ENCODE data around the gene IL3RA.
A peak's percentile ranks its signal among the peaks of the same experiment; 100 is the strongest.
"Not testable (repeated sequence)": the region's sequence is repeated elsewhere in the genome, so short reads cannot be mapped to it uniquely, and the experiment has no call there.

Gene IL3RA

DNA sequence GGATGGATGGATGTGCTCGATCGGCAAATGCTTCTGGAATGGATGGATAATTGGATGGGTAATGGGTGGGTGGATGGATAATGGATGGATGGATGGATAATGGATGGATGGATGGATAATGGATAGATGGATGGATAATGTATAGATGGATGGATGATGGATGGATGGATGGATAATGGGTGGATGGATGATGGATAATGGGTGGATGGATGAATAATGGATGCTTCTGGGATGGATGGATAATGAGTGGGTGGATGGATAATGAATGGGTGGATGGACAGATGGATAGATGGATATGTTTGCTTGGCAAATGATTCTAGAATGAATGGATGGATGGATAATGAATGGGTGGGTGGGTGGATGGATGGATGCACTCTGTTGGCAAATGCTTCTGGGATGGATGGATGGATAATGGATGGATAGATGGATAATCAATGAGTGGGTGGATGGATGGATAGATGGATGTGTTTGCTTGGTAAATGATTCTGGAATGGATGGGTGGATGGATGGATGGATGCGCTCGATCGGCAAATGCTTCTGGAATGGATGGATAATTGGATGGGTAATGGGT lies 59.1 kb downstream of the IL3RA start:
- H3K9ac ChIP-seq = no peak overlapping the region

DNA sequence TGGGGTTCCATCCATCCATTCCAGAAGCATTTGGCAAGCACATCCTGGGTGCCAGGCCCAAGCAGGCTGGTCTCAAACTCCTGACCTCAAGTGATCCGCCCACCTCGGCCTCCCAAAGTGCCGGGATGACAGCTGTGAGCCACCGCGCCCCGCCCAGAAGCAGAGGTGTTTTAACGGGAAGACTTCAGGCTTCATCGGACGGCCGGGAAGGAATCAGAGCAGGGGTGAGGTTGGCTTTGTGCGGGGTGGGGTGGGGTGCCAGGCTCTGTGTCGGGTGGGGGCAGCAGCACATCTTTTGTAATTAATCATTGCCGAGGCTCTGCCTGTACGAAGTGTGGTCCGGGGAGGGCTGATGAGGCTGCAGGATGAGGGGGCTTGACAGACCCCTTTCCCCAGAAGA lies 60.4 kb downstream of the IL3RA start:
- Histone ChIP-seq H3K9ac (0 out of 2 replicates have a peak overlapping the region, but pooled peaks have one; percentile 58), H3K27me3 (no peaks in the 10 kb centered on the region), H3K4me3 (no peak overlapping the region), H3K36me3 (peaks cover 72% of the 10 kb centered on the region), H3K4me2 (peak overlapping the region; percentile 45; the same call in 1 of the 2 replicates), H4K20me1 (peaks cover 16% of the 10 kb centered on the region; the same call in 1 of the 2 replicates), H3K27ac (no peak overlapping the region), H3K4me1 (peaks cover 39% of the 10 kb centered on the region), H3K9me3 (no peaks in the 10 kb centered on the region)
- no peak for TF ChIP-seq Cebpa-rat (IDR thresholded peaks at IDR 0.05)

More for the DNA sequence above, 59.1 kb downstream of the IL3RA start:
- no peak for TF ChIP-seq Cebpa-rat (IDR thresholded peaks at IDR 0.05)
- Histone ChIP-seq H3K27me3 (no peaks in the 10 kb centered on the region), H3K4me2 (peak overlapping the region; percentile 45), H3K27ac (no peak overlapping the region), H3K9me3 (no peaks in the 10 kb centered on the region), H3K4me3 (no peak overlapping the region), H3K36me3 (peaks cover 66% of the 10 kb centered on the region), H3K4me1 (peaks cover 43% of the 10 kb centered on the region), H4K20me1 (peaks cover 21% of the 10 kb centered on the region)

DNA sequence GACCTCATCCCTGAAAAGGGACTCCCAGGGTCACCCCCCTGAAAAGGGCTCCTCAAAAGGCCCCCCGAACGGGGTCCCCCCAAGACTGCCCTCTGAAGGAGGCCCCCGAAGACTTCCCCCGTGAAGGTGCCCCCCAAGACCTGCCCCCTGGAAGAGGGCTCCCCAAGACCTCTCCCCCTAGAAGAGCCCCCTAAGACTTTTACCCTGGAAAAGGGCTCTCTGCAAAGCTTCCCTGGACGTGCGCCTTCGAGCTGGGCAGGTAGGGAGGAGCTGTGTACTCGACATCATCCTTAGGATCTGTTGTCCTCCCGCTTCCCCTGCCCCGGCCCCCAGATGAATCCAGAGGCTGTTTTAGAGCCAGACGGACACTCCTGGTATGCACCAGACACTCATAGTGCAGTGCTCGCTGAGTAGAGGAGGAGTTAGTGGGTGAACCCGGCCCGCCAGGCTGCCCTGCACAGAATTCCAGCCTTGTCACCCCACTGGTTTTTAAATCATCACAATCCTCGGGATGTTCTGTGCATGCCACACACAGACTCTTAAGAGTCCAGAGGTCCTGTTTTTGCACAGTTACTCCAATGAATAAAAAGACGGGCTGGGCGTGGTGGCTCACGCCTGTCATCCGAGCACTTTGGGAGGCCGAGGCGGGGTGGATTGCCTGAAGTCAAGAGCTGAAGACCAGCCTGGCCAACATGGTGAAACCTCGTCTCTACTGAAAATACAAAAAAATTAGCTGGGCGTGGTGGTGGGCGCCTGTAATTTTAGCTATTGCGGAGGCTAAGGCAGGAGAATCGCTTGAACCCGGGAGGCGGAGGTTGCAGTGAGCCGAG lies 61.1 kb downstream of the IL3RA start:
- Histone ChIP-seq H3K9me3 (no peaks in the 10 kb centered on the region), H3K27me3 (no peaks in the 10 kb centered on the region), H3K4me1 (peaks cover 39% of the 10 kb centered on the region), H3K4me2 (no peak overlapping the region), H4K20me1 (peaks cover 16% of the 10 kb centered on the region; the same call in 1 of the 2 replicates), H3K27ac (no peak overlapping the region), H3K4me3 (no peak overlapping the region), H3K36me3 (peaks cover 75% of the 10 kb centered on the region), H3K9ac (no peak overlapping the region)
- no peak for TF ChIP-seq Cebpa-rat (IDR thresholded peaks at IDR 0.05)

DNA sequence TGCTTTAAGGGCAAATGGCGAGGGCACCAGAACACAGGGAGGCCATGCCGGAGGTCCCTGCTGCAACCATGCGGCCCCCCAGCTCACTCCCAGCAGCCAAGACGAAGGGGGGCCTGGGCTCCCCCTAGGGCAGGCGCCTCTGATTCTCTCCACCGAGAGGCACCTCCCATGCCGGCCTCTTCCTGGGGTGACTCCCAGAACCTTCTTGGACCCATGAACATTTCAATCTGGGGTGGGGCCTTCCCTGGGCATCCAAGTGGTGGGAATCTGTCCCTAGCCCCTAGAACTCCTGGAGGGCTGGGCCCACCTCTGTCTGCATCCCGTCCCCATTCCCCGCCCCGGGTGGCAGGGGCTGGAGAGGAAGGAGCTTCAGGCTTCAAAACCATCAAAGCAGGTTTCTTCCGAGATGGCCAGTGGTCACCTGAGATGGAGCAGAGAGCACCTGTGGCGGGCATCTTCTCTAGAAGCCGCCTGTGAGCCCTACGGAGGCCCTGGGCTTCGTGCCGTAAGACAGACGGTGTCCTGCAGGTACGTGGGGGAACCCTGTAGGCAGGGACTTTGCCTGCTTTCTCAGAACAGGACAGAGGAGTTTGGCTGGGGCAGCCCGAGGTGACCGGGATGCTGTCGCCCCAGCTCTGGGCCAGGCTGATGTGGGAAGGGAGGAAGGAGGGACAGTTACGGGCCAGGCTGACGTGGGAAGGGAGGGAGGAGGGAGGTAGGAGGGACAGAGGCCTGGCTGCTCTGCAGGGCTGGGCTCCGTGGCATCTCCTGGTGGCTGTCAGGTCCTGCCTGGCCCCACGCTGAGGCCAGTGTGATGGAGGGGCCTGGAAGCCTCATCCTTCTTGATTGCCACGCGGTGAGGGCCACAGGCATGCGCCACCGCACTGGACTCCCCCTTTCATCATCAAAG lies 62.1 kb downstream of the IL3RA start:
- Histone ChIP-seq H3K4me3 (no peak overlapping the region), H3K4me2 (no peak overlapping the region), H3K27ac (no peak overlapping the region), H3K4me1 (peaks cover 32% of the 10 kb centered on the region), H3K9me3 (peaks cover 4% of the 10 kb centered on the region; the same call in 1 of the 2 replicates), H4K20me1 (peaks cover 16% of the 10 kb centered on the region; the same call in 1 of the 2 replicates), H3K27me3 (no peaks in the 10 kb centered on the region), H3K9ac (0 out of 2 replicates have a peak overlapping the region, but pooled peaks have one; percentile 10), H3K36me3 (peaks cover 85% of the 10 kb centered on the region)
- TF ChIP-seq Cebpa-rat (IDR thresholded peaks at IDR 0.05) = no peak

DNA sequence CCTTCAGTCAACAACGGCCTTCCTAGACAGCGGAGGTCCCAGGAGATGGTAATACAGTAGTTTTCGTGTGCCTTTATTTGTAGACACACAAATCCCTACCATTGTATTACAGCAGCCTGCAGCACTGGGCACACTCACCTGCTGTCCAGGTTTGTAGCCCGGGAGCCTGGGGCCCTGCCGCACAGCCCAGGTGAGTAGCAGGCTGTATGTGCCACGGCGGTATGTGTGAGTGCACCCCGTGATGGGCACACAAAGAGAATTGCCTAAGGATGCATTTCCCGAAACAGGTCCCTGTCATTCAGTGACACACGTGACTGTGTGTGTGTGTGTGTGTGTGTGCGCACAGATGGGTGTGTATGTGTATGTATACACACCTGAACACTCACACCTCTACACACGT lies 63.5 kb downstream of the IL3RA start:
- TF ChIP-seq Cebpa-rat (IDR thresholded peaks at IDR 0.05) = no peak
- Histone ChIP-seq H3K27ac (no peak overlapping the region), H3K36me3 (peaks cover 95% of the 10 kb centered on the region), H3K4me2 (no peak overlapping the region), H3K9me3 (peaks cover 15% of the 10 kb centered on the region; the same call in 1 of the 2 replicates), H3K9ac (no peak overlapping the region), H3K27me3 (no peaks in the 10 kb centered on the region), H4K20me1 (peaks cover 16% of the 10 kb centered on the region; the same call in 1 of the 2 replicates), H3K4me1 (peaks cover 19% of the 10 kb centered on the region), H3K4me3 (no peak overlapping the region)

DNA sequence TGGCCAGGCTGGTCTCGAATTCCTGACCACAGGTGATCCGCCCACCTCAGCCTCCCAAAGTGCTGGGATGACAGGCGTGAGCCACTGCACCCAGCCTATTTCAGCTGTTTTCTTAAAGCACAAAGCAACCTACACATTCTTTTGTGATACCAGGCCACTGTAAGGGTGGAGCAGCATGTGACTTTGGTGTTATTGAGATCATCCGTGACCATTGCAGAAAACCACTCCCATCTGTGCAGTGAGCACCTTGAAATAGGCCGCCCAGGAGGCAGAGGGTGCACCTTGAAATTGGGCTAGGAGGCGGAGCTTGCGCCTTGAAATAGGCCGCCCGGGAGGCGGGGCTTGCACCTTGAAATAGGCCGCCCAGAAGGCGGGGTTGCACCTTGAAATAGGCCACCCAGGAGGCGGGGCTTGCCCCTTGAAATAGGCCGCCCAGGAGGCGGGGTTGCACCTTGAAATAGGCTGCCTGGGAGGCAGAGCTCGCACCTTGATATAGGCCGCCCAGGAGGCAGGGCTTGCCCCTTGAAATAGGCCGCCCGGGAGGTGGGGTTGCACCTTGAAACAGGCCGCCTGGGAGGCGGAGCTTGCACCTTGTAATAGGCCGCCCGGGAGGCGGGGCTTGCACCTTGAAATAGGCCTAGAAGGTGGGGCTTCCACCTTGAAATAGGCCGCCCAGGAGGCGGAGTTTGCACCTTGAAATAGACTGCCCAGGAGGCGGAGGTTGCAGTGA lies 64.3 kb downstream of the IL3RA start:
- no peak overlapping the region for H3K9ac ChIP-seq
- no peak overlapping the region for H3K4me2 ChIP-seq
- H4K20me1 ChIP-seq = peaks cover 14% of the 10 kb centered on the region; the same call in 1 of the 2 replicates
- H3K27me3 ChIP-seq = no peaks in the 10 kb centered on the region
- peaks cover 10% of the 10 kb centered on the region for H3K4me1 ChIP-seq
- no peak overlapping the region for H3K4me3 ChIP-seq
- no peak overlapping the region for H3K27ac ChIP-seq
- peaks cover 95% of the 10 kb centered on the region for H3K36me3 ChIP-seq
- peaks cover 24% of the 10 kb centered on the region; the same call in 1 of the 2 replicates for H3K9me3 ChIP-seq
- no peak for TF ChIP-seq Cebpa-rat (IDR thresholded peaks at IDR 0.05)

DNA sequence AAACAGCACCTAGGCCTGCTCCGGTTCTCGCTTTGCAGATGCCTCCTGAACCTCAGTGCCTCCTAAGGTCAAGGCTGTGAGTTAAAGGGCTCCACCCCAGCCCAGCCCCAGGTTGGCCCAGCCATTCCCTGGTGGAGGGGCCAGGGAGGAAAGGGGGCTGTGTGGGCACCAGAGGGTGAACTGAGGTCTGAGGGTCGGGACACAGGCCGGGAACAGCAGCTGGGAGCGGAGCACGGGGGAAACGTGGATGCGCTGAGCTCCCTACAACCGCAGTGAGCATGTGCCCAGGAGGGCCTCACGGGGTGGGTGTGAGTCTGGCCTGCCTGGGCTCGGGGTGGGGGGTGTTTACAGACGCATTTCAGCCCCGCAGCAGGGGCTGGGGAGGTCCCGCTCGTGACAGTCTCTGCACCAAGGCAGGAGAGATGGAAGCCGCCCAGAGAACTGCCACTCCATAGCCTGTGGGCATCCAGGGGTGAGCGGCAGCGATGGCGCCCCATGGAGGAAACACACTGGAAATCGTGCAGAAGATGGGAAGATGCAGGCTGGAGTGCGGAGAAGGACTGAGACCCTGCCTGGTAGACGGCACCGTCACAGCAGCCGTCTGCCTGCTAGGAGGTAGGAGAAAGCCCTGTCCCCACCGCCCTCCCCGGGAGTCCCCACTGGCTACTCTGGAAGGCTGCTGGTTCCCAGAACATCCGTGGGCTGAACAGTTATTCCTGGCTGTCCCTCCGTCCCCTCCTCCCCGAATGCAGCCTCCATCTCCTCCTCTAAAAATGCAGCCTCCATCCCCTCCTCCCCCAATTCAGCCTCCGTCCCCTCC lies 65.2 kb downstream of the IL3RA start:
- Histone ChIP-seq H3K27me3 (no peaks in the 10 kb centered on the region), H4K20me1 (0 out of 2 replicates have a peak, but pooled peaks cover 6% of the 10 kb centered on the region), H3K9ac (no peak overlapping the region), H3K36me3 (peaks cover 95% of the 10 kb centered on the region), H3K4me2 (no peak overlapping the region), H3K4me3 (no peak overlapping the region), H3K9me3 (peaks cover 31% of the 10 kb centered on the region; the same call in 1 of the 2 replicates), H3K27ac (no peak overlapping the region), H3K4me1 (peaks cover 1% of the 10 kb centered on the region)
- no peak for TF ChIP-seq Cebpa-rat (IDR thresholded peaks at IDR 0.05)

DNA sequence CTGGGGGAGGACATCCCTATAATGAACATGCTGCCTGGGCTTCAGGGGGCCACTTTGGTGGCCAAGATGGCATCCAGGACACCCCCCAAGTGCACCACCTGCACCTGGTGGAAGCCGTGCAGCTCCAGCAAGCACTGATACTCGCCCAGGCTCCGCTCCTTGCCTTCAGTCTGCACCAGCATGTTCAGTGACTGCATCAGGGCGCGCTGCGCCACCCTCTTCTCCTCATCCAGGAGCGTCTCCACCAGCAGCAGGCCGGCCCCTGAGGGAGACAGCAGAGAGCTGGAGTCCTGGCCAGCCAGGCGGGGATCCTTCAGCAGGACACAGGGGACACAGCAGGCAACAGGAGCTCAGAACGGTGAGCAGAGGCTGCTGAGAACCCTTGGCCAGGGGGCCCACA lies 66.6 kb downstream of the IL3RA start:
- Histone ChIP-seq H3K4me2 (no peak overlapping the region), H3K4me1 (no peaks in the 10 kb centered on the region), H3K9me3 (peaks cover 36% of the 10 kb centered on the region; the same call in 1 of the 2 replicates), H3K4me3 (no peak overlapping the region), H4K20me1 (0 out of 2 replicates have a peak, but pooled peaks cover 6% of the 10 kb centered on the region), H3K27me3 (no peaks in the 10 kb centered on the region), H3K27ac (no peak overlapping the region), H3K36me3 (peaks cover 94% of the 10 kb centered on the region), H3K9ac (no peak overlapping the region)
- TF ChIP-seq Cebpa-rat (IDR thresholded peaks at IDR 0.05) = no peak

DNA sequence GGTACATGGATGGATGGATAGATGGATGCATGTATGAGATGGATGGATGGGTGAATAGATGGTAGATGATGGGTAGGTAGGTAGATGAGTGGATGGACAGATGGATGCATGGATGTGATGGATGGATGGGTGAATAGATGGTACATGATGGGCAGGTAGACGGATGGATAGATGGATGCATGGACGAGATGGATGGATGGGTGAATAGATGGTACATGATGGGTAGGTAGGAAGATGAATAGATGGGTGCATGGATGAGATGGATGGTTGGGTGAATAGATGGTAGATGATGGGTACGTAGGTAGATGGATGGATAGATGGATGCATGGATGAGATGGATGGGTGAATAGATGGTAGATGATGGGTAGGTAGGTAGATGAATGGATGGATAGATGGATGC lies 67.3 kb downstream of the IL3RA start:
- not testable (repeated sequence) for H3K27me3 ChIP-seq, H3K27ac ChIP-seq, H3K4me3 ChIP-seq, H4K20me1 ChIP-seq, H3K4me2 ChIP-seq, H3K4me1 ChIP-seq, H3K9ac ChIP-seq
- Histone ChIP-seq H3K9me3 (peaks cover 36% of the 10 kb centered on the region; the same call in 1 of the 2 replicates), H3K36me3 (peaks cover 88% of the 10 kb centered on the region)

DNA sequence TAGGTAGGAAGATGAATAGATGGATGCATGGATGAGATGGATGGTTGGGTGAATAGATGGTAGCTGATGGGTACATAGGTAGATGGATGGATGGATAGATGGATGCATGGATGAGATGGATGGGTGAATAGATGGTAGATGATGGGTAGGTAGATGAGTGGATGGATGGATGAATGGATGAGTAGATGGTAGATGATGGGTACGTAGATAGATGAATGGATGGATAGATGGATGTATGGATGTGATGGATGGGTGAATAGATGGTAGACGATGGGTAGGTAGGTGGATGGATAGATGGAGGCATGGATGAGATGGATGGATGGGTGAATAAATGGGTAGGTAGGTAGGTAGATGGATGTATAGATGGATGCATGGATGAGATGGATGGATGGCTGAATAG lies 69.2 kb downstream of the IL3RA start:
- not testable (repeated sequence) for H3K4me2 ChIP-seq, H3K27ac ChIP-seq, H3K4me1 ChIP-seq, H3K27me3 ChIP-seq, H4K20me1 ChIP-seq, H3K9ac ChIP-seq, H3K4me3 ChIP-seq
- Histone ChIP-seq H3K36me3 (peaks cover 75% of the 10 kb centered on the region), H3K9me3 (peaks cover 36% of the 10 kb centered on the region; the same call in 1 of the 2 replicates)
